ENCODE measurements around the gene GOLGA8B.
"Not testable (repeated sequence)": the region's sequence is repeated elsewhere in the genome, so short reads cannot be mapped to it uniquely, and the experiment has no call there.

Gene GOLGA8B

GRCh38 chr15:34598799-34599585, 15.5 kb upstream of the GOLGA8B start:
- no peak for DNase-seq (ENCODE audit: low read depth)

- DNase-seq (ENCODE audit: low read depth): no peak
These were observed 13.9 kb upstream of the GOLGA8B start for GRCh38 chr15:34597316-34597715.

- DNase-seq (ENCODE audit: low read depth): no peak
These were observed 10.9 kb upstream of the GOLGA8B start for GRCh38 chr15:34594361-34594760.

- DNase-seq (ENCODE audit: low read depth): no peak
These were observed 7.9 kb upstream of the GOLGA8B start for GRCh38 chr15:34591306-34591705.

GRCh38 chr15:34588046-34588674, 4.7 kb upstream of the GOLGA8B start:
- peak; percentile 56 for DNase-seq (ENCODE audit: low read depth)

GRCh38 chr15:34585966-34586365, 2.5 kb upstream of the GOLGA8B start:
- not testable (repeated sequence) for DNase-seq (ENCODE audit: low read depth)

GRCh38 chr15:34584996-34585395, 1.5 kb upstream of the GOLGA8B start:
- no peak for DNase-seq (ENCODE audit: low read depth)

GRCh38 chr15:34584330-34584668, 848 bp upstream of the GOLGA8B start:
- no peak for DNase-seq (ENCODE audit: low read depth)

- DNase-seq (ENCODE audit: low read depth): no peak
These were observed 735 bp downstream of the GOLGA8B start for GRCh38 chr15:34582461-34583371.

- not testable (repeated sequence) for DNase-seq (ENCODE audit: low read depth)
These were observed 1.6 kb downstream of the GOLGA8B start for GRCh38 chr15:34581687-34582460.

- no peak for DNase-seq (ENCODE audit: low read depth)
These were observed 2.4 kb downstream of the GOLGA8B start for GRCh38 chr15:34581043-34581365.

- not testable (repeated sequence) for DNase-seq (ENCODE audit: low read depth)
These were observed 3.0 kb downstream of the GOLGA8B start for GRCh38 chr15:34580251-34581042.

GRCh38 chr15:34578283-34578674, 5.2 kb downstream of the GOLGA8B start:
- no peak for DNase-seq (ENCODE audit: low read depth)

GRCh38 chr15:34577658-34578282, 5.7 kb downstream of the GOLGA8B start:
- not testable (repeated sequence) for DNase-seq (ENCODE audit: low read depth)

- DNase-seq (ENCODE audit: low read depth): not testable (repeated sequence)
These were observed 8.4 kb downstream of the GOLGA8B start for GRCh38 chr15:34575035-34575434.

GRCh38 chr15:34572921-34573320, 10.5 kb downstream of the GOLGA8B start:
- DNase-seq (ENCODE audit: low read depth): not testable (repeated sequence)

GRCh38 chr15:34572019-34572641, 11.3 kb downstream of the GOLGA8B start:
- not testable (repeated sequence) for DNase-seq (ENCODE audit: low read depth)

- DNase-seq (ENCODE audit: low read depth): not testable (repeated sequence)
These were observed 13.6 kb downstream of the GOLGA8B start for GRCh38 chr15:34569670-34570396.

- not testable (repeated sequence) for DNase-seq (ENCODE audit: low read depth)
These were observed 16.3 kb downstream of the GOLGA8B start for GRCh38 chr15:34567174-34567573.

Measured in non-pigmented ciliary epithelial cell (primary cell).